Kasumi-1 (cell line): ENCODE measurements around the gene PLAU.
"Not testable (repeated sequence)": the region's sequence is repeated elsewhere in the genome, so short reads cannot be mapped to it uniquely, and the experiment has no call there.

Experiments used
- DNase-seq, 2 experiments: peaks; one replicate each; lab custom pipeline; 2025; lab: John Stamatoyannopoulos, UW

PLAU gene

GRCh38 chr10:73876971-73877370 is 34.0 kb upstream of the PLAU start:
- no peak for DNase-seq

GRCh38 chr10:73877533-73878160 is 33.3 kb upstream of the PLAU start:
- DNase-seq: no peak

- no peak for DNase-seq
Observed at GRCh38 chr10:73878365-73878764, 32.6 kb upstream of the PLAU start.

- peak; percentile 96 to 98 for DNase-seq
Observed at GRCh38 chr10:73879296-73880173, 31.4 kb upstream of the PLAU start.

GRCh38 chr10:73881221-73881919 is 29.6 kb upstream of the PLAU start:
- no peak for DNase-seq

GRCh38 chr10:73884017-73884416 is 26.9 kb upstream of the PLAU start:
- no peak for DNase-seq

GRCh38 chr10:73886085-73886529 is 24.8 kb upstream of the PLAU start:
- peak; percentile 89 to 95 for DNase-seq

DNA sequence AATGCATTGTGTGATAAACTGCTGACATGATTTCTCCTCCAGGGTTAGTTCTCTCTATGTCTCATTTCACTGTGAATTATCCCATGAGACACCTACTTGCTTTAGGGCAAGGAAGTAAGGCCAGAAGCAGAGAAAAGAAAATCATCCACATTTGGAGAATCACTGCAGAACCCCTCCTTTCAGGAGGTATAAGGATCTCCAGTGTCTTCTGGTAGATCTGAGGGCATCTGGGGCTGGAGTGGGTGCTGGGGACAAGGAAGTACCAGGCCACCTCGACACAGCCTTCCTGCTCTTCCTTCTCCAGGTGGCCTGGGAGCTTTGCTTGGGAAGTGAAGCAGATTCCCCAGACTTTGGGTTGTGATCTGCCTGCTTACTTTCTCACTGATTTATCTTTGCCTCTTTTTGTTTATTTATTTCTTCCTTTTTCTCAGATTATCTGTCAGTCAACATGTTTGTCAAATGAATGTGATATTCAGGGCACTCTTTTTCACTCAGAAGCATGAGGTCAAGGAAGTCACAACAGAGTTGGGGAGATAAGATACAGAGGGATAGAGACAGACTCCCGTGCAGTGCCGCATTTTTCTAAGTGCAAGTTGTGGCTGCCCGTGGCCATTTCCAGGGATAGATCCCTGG is 24.2 kb upstream of the PLAU start:
- DNase-seq: no peak

GRCh38 chr10:73887294-73888039 is 23.5 kb upstream of the PLAU start:
- no peak for DNase-seq

- DNase-seq: no peak
Observed at GRCh38 chr10:73888514-73888913, 22.4 kb upstream of the PLAU start.

DNA sequence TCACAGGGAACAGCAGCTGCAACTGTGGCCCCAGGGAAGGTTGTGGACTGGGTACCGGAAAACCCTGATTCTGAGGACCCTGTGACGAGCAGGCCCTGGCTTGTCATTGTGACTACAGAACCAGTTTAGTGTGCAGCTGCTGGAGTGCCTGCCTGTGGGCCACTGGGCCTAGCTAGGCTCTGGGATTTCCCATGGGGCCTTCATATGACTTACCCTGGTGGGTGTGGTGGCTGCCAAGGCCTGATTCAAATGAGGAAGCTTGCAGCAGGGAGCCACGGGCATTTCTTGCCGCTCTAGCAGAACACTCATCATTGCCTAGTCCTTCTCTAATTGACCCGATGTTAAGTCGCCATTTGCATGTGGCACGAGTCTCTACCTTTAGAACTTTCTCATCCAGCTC is 21.9 kb upstream of the PLAU start:
- DNase-seq: peak; percentile 86 to 89

GRCh38 chr10:73889416-73889815 is 21.5 kb upstream of the PLAU start:
- not testable (repeated sequence) for DNase-seq

- no peak for DNase-seq
Observed at GRCh38 chr10:73890261-73890660, 20.7 kb upstream of the PLAU start.

GRCh38 chr10:73890830-73891229 is 20.1 kb upstream of the PLAU start:
- DNase-seq: not testable (repeated sequence)

GRCh38 chr10:73891540-73891939 is 19.4 kb upstream of the PLAU start:
- no peak for DNase-seq

DNA sequence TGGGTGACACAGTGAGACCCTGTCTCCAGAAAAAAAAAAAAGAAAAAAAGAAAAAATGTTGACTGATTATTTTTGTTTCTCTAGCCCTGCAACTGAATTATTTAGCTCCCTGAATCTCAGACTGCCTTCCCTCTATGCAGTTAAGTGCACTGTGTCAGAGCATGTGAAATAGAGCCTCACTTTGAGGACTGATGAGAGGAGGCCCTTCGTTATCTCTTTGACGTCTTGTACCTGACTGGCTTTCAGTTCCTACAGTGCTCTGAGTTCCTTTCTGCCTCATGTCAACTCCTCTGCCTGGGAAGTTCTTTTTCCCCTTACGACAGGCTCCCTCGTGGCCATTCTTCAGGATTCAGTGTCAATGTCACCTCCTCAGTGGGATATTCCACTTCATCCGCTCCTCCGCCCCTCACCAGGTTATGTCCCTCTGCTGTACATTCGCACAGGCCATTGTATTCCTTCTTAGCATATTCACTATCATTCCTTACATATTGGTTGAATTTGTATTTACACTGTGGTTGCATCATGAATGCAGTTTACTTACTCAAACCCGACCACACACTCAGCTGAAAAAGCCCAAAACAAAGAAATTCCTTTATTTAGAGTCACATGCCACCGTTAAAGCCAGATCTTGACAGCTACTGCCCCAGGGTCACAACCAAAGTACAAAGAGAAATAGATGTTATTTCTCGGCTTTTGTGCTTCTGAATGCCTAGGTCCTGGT is 18.5 kb upstream of the PLAU start:
- DNase-seq: no peak

DNA sequence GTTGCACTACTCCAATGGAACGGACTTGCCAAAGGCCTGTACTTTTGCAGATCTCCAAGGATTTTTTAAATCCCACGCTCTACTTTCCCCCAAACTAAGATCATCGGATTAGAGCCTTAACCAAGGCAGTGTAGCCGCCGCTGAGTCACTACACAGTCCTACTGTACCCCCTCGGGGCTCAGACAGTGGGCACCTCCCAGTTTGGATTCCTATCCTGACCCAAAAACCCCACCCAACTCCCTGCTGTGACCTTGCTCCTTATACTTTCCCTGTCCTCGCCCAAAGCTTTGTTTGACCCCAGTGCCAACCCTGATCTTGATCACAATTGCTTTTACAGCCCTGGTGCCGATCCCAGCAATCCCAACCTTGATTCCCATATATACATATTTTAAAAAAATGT is 17.5 kb upstream of the PLAU start:
- DNase-seq: no peak

- no peak for DNase-seq
Observed at GRCh38 chr10:73894245-73894971, 16.5 kb upstream of the PLAU start.

DNA sequence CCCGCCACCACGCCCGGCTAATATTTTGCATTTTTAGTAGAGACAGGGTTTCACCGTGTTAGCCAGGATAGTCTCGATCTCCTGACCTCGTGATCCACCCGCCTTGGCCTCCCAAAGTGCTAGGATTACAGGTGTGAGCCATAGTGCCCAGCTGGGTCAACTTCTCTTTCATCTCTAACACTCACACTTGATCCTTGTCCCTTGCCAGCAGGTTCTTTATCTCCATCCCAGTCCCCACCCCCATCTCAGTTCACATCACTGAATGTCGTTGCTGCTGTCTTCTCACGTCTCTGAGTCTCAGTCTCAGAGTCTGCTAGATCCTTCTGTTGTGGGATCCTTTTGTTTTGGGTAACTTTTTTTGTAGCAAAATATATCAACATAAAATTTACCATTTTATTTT is 15.6 kb upstream of the PLAU start:
- not testable (repeated sequence) for DNase-seq

DNA sequence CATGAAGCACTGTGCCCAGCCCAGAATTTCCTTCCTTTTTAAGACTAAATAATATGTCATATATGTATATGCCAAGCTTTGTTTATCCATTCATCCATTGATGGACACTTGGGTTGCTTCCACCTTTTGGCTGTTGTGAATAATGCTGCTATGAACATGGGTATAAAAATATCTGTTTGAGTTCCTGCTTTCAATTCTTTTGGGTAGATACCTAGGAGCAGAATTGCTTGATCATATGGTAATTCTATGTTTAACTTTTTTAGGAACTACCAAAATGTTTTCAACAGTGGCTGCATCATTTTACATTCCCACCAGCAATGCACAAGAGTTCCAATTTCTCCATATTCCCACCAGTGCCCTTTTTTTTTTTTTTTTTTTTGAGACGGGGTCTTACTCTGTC is 13.2 kb upstream of the PLAU start:
- no peak for DNase-seq
